Endothelial cell of umbilical vein (primary cell): ENCODE measurements around the gene TPK1. TPM values are rescaled to one million over a fixed set of nuclear protein-coding genes. Genes with fewer than 3 reads are reported as not detected.

ENCODE experiments used
- BruUV-seq: library from RNA; stranded (reverse); fragments of 400-500 nt; replicated peaks from 2 replicates; lab custom pipeline; 2021; lab: Mats Ljungman, UMichigan
- CTCF ChIA-PET: fragments of 300-600, 350-600 bp; sonication (Branson Sonifier 250); formaldehyde crosslinking; loops from one replicate; lab custom pipeline; 2021; ENCODE audit warnings: antibody characterized with exemption, inconsistent platforms; lab: Charles Lee
- POLR2A ChIA-PET: fragments of 300-600, 350-600 bp; sonication (Branson Sonifier 250); formaldehyde crosslinking; loops from one replicate; lab custom pipeline; 2021; ENCODE audit warnings: antibody characterized with exemption, inconsistent platforms; lab: Charles Lee
- DNase-seq: peaks from one replicate; pipeline ENCODE4 v3.0.0-alpha.2; 2011; ENCODE audit warnings: low read depth, low spot score
- FAIRE-seq: peaks from 2 replicates; lab custom pipeline; 2011; peaks lifted over from hg19 to GRCh38; lab: Jason Lieb, UNC
- H2AFZ ChIP-seq: 2 replicates; pipeline ENCODE4 v1.6.0; 2012; ENCODE audit warnings: low read depth, low read length, control low read depth, inconsistent platforms
- H3K27ac ChIP-seq: 2 replicates; pipeline ENCODE4 v1.5.1; 2011; ENCODE audit warnings: low read depth, mild to moderate bottlenecking, control low read depth, low read length, moderate library complexity; ENCODE audit not compliant: insufficient read depth
- H3K27me3 ChIP-seq, 2 experiments: 2 replicates each; pipeline versions ENCODE4 v1.6.0 to v1.6.1; 2011; ENCODE audit warnings: low read length in 2 of 2, mixed read lengths in 1 of 2; ENCODE audit not compliant: control insufficient read depth in 2 of 2, insufficient read depth in 2 of 2
- H3K36me3 ChIP-seq, 2 experiments: 2 replicates in 1 of 2; 3 replicates in 1 of 2; pipeline ENCODE4 v1.5.1; 2011; ENCODE audit warnings: low read length in 2 of 2, mild to moderate bottlenecking in 1 of 2, moderate library complexity in 1 of 2; ENCODE audit not compliant: control insufficient read depth in 2 of 2, insufficient read depth in 2 of 2; ENCODE audit errors: extremely low read depth in 1 of 2
- H3K4me1 ChIP-seq: 3 replicates; pipeline ENCODE4 v1.5.1; 2011; ENCODE audit warnings: mild to moderate bottlenecking, low read length; ENCODE audit not compliant: control insufficient read depth, insufficient read depth; ENCODE audit errors: extremely low read depth
- H3K4me2 ChIP-seq: 2 replicates; pipeline ENCODE4 v1.6.1; 2011; ENCODE audit warnings: low read length, control low read depth, mixed read lengths; ENCODE audit not compliant: insufficient read depth
- H3K4me3 ChIP-seq, 3 experiments: fragments of 200-600 bp in 1 of 3; sonication (generic), shearing (Covaris generic) in 1 of 3; replicated peaks in 1 of 3; 2 replicates each; pipeline ENCODE4 v1.5.1; 2011 to 2016; ENCODE audit warnings: control low read depth in 3 of 3, low read length in 3 of 3, mild to moderate bottlenecking in 2 of 3, inconsistent platforms in 1 of 3, low read depth in 1 of 3, moderate library complexity in 1 of 3; ENCODE audit not compliant: insufficient read depth in 1 of 3
- H3K79me2 ChIP-seq: 2 replicates; pipeline ENCODE4 v1.6.0; 2012; ENCODE audit warnings: low read length, inconsistent platforms; ENCODE audit not compliant: control insufficient read depth, insufficient read depth
- H3K9ac ChIP-seq: replicated peaks from 2 replicates; pipeline ENCODE3; 2011; ENCODE audit warnings: low read length, control low read depth; ENCODE audit not compliant: insufficient read depth; ENCODE audit errors: extremely low read depth
- H3K9me1 ChIP-seq: replicated peaks from 3 replicates; pipeline ENCODE4 v1.6.0; 2011; ENCODE audit warnings: mild to moderate bottlenecking, low read length; ENCODE audit not compliant: control insufficient read depth, insufficient read depth; ENCODE audit errors: extremely low read depth
- H3K9me3 ChIP-seq: replicated peaks from 2 replicates; pipeline ENCODE4 v1.5.1; 2012; ENCODE audit warnings: low read length, inconsistent platforms; ENCODE audit not compliant: control insufficient read depth, insufficient read depth
- H4K20me1 ChIP-seq: replicated peaks from 2 replicates; pipeline ENCODE3; 2011; ENCODE audit warnings: mild to moderate bottlenecking, low read length; ENCODE audit not compliant: control insufficient read depth, insufficient read depth; ENCODE audit errors: extremely low read depth
- EZH2 ChIP-seq: IDR thresholded peaks from 2 replicates; pipeline ENCODE4 v1.6.1; 2012; ENCODE audit warnings: borderline replicate concordance, low read depth, mild to moderate bottlenecking, moderate library complexity, low read length, inconsistent platforms; ENCODE audit not compliant: severe bottlenecking
- FOS ChIP-seq: IDR thresholded peaks from 2 replicates; pipeline ENCODE4 v1.6.1; 2011; ENCODE audit warnings: mild to moderate bottlenecking, low read length, moderate library complexity, borderline replicate concordance; ENCODE audit not compliant: insufficient read depth
- GATA2 ChIP-seq: IDR thresholded peaks from 2 replicates; pipeline ENCODE4 v1.7.0; 2011; ENCODE audit warnings: low read depth, mild to moderate bottlenecking, moderate library complexity, mixed read lengths, low read length; ENCODE audit not compliant: insufficient read length, insufficient read depth
- JUN ChIP-seq: IDR thresholded peaks from 2 replicates; pipeline ENCODE4 v1.6.1; 2011; ENCODE audit warnings: borderline replicate concordance, low read depth; ENCODE audit not compliant: insufficient read length, insufficient read depth
- MYC ChIP-seq: IDR thresholded peaks from one replicate; pipeline ENCODE4 v1.6.1; 2011; ENCODE audit warnings: mild to moderate bottlenecking, low read depth, low read length
- POLR2A ChIP-seq: IDR thresholded peaks from 2 replicates; pipeline ENCODE4 v1.6.1; 2012; ENCODE audit warnings: low read depth, mild to moderate bottlenecking, control low read depth, low read length
- POLR2AphosphoS5 ChIP-seq: IDR thresholded peaks from 2 replicates; pipeline ENCODE4 v1.6.1; 2012; ENCODE audit warnings: low read depth, mild to moderate bottlenecking, control low read depth, low read length, moderate library complexity; ENCODE audit not compliant: insufficient read depth
- dilution Hi-C: fragments of 300-500 bp; cut with MboI; formaldehyde crosslinking; loops from one replicate; pipeline ENCODE4 v1.15.0; 2019; ENCODE audit warnings: low sequenced_read_pairs; ENCODE audit not compliant: extremely low pct_ligation_motif_present
- intact Hi-C: fragments of 100-400 bp; cut with micrococcal nuclease; formaldehyde crosslinking; loops from one replicate; pipeline ENCODE4 v1.10.0; 2022
- polyA plus RNA-seq, 4 experiments: library from polyadenylated mRNA; depleted of rRNA in 3 of 4; stranded (reverse) in 3 of 4; unstranded in 1 of 4; fragments of >200 nt; gene quantifications; 2 replicates each; pipeline versions ENCODE4 v1.2.1 to v1.2.3, GENCODE V29; 2011 to 2012; ENCODE audit warnings: missing spikeins in 1 of 4
- total RNA-seq: library from RNA; stranded (reverse); gene quantifications from 2 replicates; pipeline ENCODE4 v1.2.3, GENCODE V29; 2021
- TF ChIP-seq, protein P1 (sequence below): IDR thresholded peaks from 2 replicates; pipeline ENCODE4 v1.6.1; 2011; ENCODE audit not compliant: insufficient read depth, insufficient read length
- TF ChIP-seq, protein P2 (sequence below), 2 donors: IDR thresholded peaks; 1 replicate in 1 of 2; 2 replicates in 1 of 2; pipeline ENCODE4 v1.5.1; 2011; ENCODE audit warnings: low read length in 2 of 2, mild to moderate bottlenecking in 2 of 2, moderate library complexity in 2 of 2, control low read depth in 1 of 2, inconsistent platforms in 1 of 2, low read depth in 1 of 2; ENCODE audit not compliant: insufficient read depth in 1 of 2; ENCODE audit errors: extremely low read depth in 1 of 2

The TPK1 gene
- total and polyA plus RNA-seq, 2 donors (not counting 3 experiments of a cell fraction or from before 2014, with no cell fraction given), result 7.5 to 9.3 TPM

DNA sequence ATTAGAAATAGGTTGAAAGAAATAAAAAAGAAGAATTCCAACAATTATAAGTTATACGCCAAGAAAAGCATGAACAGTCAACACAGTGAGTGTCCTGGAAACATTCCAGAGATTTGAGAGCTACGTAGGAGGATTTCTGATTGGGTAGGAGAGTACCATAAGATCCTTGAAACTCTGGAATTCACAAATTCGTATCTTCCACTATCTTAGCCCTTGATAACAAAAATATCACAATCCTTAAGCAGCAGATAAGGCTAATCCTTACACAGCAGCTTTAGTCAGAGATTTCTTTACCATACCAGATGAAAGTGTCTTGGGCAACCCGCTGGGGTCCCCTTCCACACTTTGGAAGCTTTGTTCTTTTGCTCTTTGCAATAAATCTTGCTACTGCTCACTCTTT lies 8.2 kb downstream of the TPK1 start:
- DNase-seq, result peak; percentile 86
- Histone ChIP-seq H3K9ac (peak overlapping the region; percentile 41), H3K4me1 (peaks cover 21% of the 10 kb centered on the region), H3K27me3 (no peaks in the 10 kb centered on the region), H3K9me1 (no peaks in the 10 kb centered on the region), H3K9me3 (no peaks in the 10 kb centered on the region), H2AFZ (peak overlapping the region; percentile 71), H3K36me3 (no peaks in the 10 kb centered on the region), H3K27ac (peak overlapping the region; percentile 15), H3K4me2 (peak overlapping the region; percentile 31), H3K4me3 (no peak overlapping the region), H3K79me2 (no peaks in the 10 kb centered on the region), H4K20me1 (no peaks in the 10 kb centered on the region)
- dilution Hi-C loops, result no loop called here
- peak; percentile 59 for FAIRE-seq
- ChIA-PET CTCF (interaction anchor here (0.8 to 2.3 kb wide), 5 partner anchors 8 to 89 kb away, joined by 3 to 10 read pairs (median 5); partner anchors contain the start of gene TPK1), POLR2A (interaction anchor here (0.7 kb wide), 1 partner anchor 33 kb away, joined by 3 read pairs; no protein-coding TSS in a partner anchor)
- intact Hi-C loops, result loop anchor here (1.0 kb wide), 1 partner anchor 8 kb away; no protein-coding TSS in a partner anchor
- TF ChIP-seq FOS (no peak), POLR2AphosphoS5 (peak; percentile 23), POLR2A (no peak), GATA2 (no peak)
- TF ChIP-seq, protein P1, sequence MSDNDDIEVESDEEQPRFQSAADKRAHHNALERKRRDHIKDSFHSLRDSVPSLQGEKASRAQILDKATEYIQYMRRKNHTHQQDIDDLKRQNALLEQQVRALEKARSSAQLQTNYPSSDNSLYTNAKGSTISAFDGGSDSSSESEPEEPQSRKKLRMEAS, result no peak
- no TSS peak for BruUV-seq

DNA sequence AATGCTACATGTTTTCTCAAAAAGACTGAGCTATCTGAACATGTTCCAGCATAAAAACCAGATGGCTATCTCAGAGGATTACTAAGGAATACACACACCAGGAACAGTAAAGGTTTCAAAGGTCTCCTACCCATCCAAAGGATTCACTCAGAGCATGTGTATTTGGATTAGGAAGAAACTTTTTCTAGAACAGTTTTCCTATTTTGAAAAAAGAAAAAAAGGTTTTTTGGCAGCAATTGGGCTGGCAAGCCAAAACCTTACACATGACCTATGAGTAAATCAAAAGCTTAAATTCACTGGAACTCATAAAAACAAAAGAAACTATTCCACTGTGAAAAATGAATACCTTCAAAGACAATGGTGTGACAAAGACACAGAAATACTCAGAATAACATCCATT lies 9.6 kb downstream of the TPK1 start:
- BruUV-seq, result no TSS peak
- Histone ChIP-seq H3K36me3 (no peaks in the 10 kb centered on the region), H2AFZ (no peak overlapping the region), H3K4me1 (peaks cover 21% of the 10 kb centered on the region), H3K9me1 (peaks cover 2% of the 10 kb centered on the region), H3K27ac (peak overlapping the region; percentile 1), H3K4me2 (no peak overlapping the region), H3K79me2 (no peaks in the 10 kb centered on the region), H3K27me3 (no peaks in the 10 kb centered on the region), H3K4me3 (no peak overlapping the region), H4K20me1 (no peaks in the 10 kb centered on the region), H3K9ac (no peak overlapping the region), H3K9me3 (no peaks in the 10 kb centered on the region)
- TF ChIP-seq, protein P1, result no peak
- TF ChIP-seq POLR2AphosphoS5 (no peak), EZH2 (no peak), POLR2A (no peak), JUN (no peak), MYC (no peak), FOS (no peak), GATA2 (no peak)
- TF ChIP-seq, protein P2, sequence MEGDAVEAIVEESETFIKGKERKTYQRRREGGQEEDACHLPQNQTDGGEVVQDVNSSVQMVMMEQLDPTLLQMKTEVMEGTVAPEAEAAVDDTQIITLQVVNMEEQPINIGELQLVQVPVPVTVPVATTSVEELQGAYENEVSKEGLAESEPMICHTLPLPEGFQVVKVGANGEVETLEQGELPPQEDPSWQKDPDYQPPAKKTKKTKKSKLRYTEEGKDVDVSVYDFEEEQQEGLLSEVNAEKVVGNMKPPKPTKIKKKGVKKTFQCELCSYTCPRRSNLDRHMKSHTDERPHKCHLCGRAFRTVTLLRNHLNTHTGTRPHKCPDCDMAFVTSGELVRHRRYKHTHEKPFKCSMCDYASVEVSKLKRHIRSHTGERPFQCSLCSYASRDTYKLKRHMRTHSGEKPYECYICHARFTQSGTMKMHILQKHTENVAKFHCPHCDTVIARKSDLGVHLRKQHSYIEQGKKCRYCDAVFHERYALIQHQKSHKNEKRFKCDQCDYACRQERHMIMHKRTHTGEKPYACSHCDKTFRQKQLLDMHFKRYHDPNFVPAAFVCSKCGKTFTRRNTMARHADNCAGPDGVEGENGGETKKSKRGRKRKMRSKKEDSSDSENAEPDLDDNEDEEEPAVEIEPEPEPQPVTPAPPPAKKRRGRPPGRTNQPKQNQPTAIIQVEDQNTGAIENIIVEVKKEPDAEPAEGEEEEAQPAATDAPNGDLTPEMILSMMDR (IDR thresholded peaks at IDR 0.05; ENCODE audit: extremely low read depth in 1 of 2, insufficient read depth in 1 of 2, low read depth in 1 of 2, low read length in 2 of 2), result no peak
- intact Hi-C loops, result no loop called here
- DNase-seq (peak; percentile 60), FAIRE-seq (no peak)
- ChIA-PET POLR2A (no interaction called here), CTCF (interaction anchor here (0.6 to 2.3 kb wide), 9 partner anchors 9 to 88 kb away, joined by 3 to 14 read pairs (median 4); partner anchors contain the start of gene TPK1)
- dilution Hi-C loops, result no loop called here
